HEK293 (cell line): Measurements from ENCODE around the gene H2BK1.

Experiments
- EGR2 ChIP-seq: fragments of 450-650 bp; formaldehyde crosslinking; IDR thresholded peaks from 2 replicates; pipeline ENCODE4 v1.5.1; 2016; ENCODE audit warnings: low read depth, missing biosample characterization, missing genetic modification characterization
- GLI2 ChIP-seq: fragments of 450-650 bp; formaldehyde crosslinking; IDR thresholded peaks from 2 replicates; pipeline ENCODE4; 2017; ENCODE audit warnings: missing biosample characterization, missing genetic modification characterization, low read depth, borderline replicate concordance
- KLF16 ChIP-seq: fragments of 450-650 bp; formaldehyde crosslinking; IDR thresholded peaks from 2 replicates; pipeline ENCODE4 v1.5.1; 2017; ENCODE audit warnings: missing biosample characterization, missing genetic modification characterization
- MEIS1 ChIP-seq: sonication (generic); formaldehyde crosslinking; IDR thresholded peaks from 2 replicates; pipeline ENCODE4 v1.8.1; 2022; ENCODE audit warnings: missing genetic modification reagents, mild to moderate bottlenecking, borderline replicate concordance
- OSR2 ChIP-seq: fragments of 450-650 bp; formaldehyde crosslinking; IDR thresholded peaks from 2 replicates; pipeline ENCODE4 v1.5.1; 2016; ENCODE audit warnings: missing biosample characterization, missing genetic modification characterization
- REPIN1 ChIP-seq: fragments of 450-650 bp; formaldehyde crosslinking; IDR thresholded peaks from 2 replicates; pipeline ENCODE4 v1.5.1; 2017; ENCODE audit warnings: missing biosample characterization, missing genetic modification characterization, low read depth
- REST ChIP-seq: fragments of 450-650 bp; formaldehyde crosslinking; IDR thresholded peaks from 2 replicates; pipeline ENCODE4 v1.5.1; 2016; ENCODE audit warnings: missing biosample characterization, missing genetic modification characterization
- SP2 ChIP-seq: fragments of 450-650 bp; formaldehyde crosslinking; IDR thresholded peaks from 2 replicates; pipeline ENCODE4 v1.5.1; 2016; ENCODE audit warnings: missing biosample characterization, missing genetic modification characterization
- TSHZ1 ChIP-seq: fragments of 450-650 bp; formaldehyde crosslinking; IDR thresholded peaks from 2 replicates; pipeline ENCODE4 v1.5.1; 2016; ENCODE audit warnings: missing biosample characterization, missing genetic modification characterization, borderline replicate concordance
- ZFP41 ChIP-seq: fragments of 450-650 bp; formaldehyde crosslinking; IDR thresholded peaks from 2 replicates; pipeline ENCODE4 v1.5.1; 2016; ENCODE audit warnings: missing biosample characterization, missing genetic modification characterization, borderline replicate concordance
- ZNF114 ChIP-seq: fragments of 450-650 bp; formaldehyde crosslinking; IDR thresholded peaks from 2 replicates; pipeline ENCODE4 v1.5.0; 2017; ENCODE audit warnings: missing biosample characterization, missing genetic modification characterization
- ZNF169 ChIP-seq: fragments of 450-650 bp; formaldehyde crosslinking; IDR thresholded peaks from 2 replicates; pipeline ENCODE4 v1.5.1; 2016; ENCODE audit warnings: missing biosample characterization, missing genetic modification characterization
- ZNF354C ChIP-seq: fragments of 450-650 bp; formaldehyde crosslinking; IDR thresholded peaks from 2 replicates; pipeline ENCODE4 v1.5.1; 2016; ENCODE audit warnings: missing biosample characterization, missing genetic modification characterization, low read depth, borderline replicate concordance
- ZNF416 ChIP-seq: fragments of 450-650 bp; formaldehyde crosslinking; IDR thresholded peaks from 2 replicates; pipeline ENCODE4 v1.5.1; 2016; ENCODE audit warnings: missing biosample characterization, missing genetic modification characterization
- ZNF514 ChIP-seq: fragments of 450-650 bp; formaldehyde crosslinking; IDR thresholded peaks from 2 replicates; pipeline ENCODE4 v1.5.1; 2016; ENCODE audit warnings: missing biosample characterization, missing genetic modification characterization
- ZNF530 ChIP-seq: fragments of 450-650 bp; formaldehyde crosslinking; IDR thresholded peaks from 2 replicates; pipeline ENCODE4 v1.5.1; 2016; ENCODE audit warnings: low read depth, missing biosample characterization, missing genetic modification characterization
- ZNF561 ChIP-seq: fragments of 450-650 bp; IDR thresholded peaks from 2 replicates; pipeline ENCODE4 v1.5.1; 2018; ENCODE audit warnings: missing biosample characterization, missing genetic modification characterization, borderline replicate concordance
- ZNF600 ChIP-seq: fragments of 450-650 bp; formaldehyde crosslinking; IDR thresholded peaks from 2 replicates; pipeline ENCODE4 v1.5.1; 2016; ENCODE audit warnings: missing biosample characterization, missing genetic modification characterization
- ZNF629 ChIP-seq: fragments of 450-650 bp; formaldehyde crosslinking; IDR thresholded peaks from 2 replicates; pipeline ENCODE4 v1.5.1; 2017; ENCODE audit warnings: missing biosample characterization, missing genetic modification characterization
- ZNF837 ChIP-seq: fragments of 450-650 bp; formaldehyde crosslinking; IDR thresholded peaks from 2 replicates; pipeline ENCODE4 v1.5.1; 2016; ENCODE audit warnings: missing biosample characterization, missing genetic modification characterization
- TF ChIP-seq, protein P1 (sequence below): fragments of 450-650 bp; formaldehyde crosslinking; IDR thresholded peaks from 2 replicates; pipeline ENCODE4 v1.5.1; 2017; ENCODE audit warnings: missing biosample characterization, missing genetic modification characterization
- TF ChIP-seq, protein P2 (sequence below): fragments of 450-650 bp; formaldehyde crosslinking; optimal IDR thresholded peaks from 2 replicates; pipeline ENCODE3; 2016; ENCODE audit warnings: missing biosample characterization, mild to moderate bottlenecking, missing genetic modification characterization
- TF ChIP-seq, protein P3 (sequence below): fragments of 450-650 bp; formaldehyde crosslinking; IDR thresholded peaks from 2 replicates; pipeline ENCODE4 v1.5.1; 2017; ENCODE audit warnings: missing biosample characterization, missing genetic modification characterization
- TF ChIP-seq, protein P4 (sequence below): fragments of 450-650 bp; formaldehyde crosslinking; IDR thresholded peaks from 2 replicates; pipeline ENCODE4 v1.5.1; 2017; ENCODE audit warnings: missing biosample characterization, missing genetic modification characterization

H2BK1 gene

GRCh38 chr7:151226875-151227782 lies 16.8 kb upstream of the H2BK1 start, which contains the start of gene ABCF2 (continued):
- TF ChIP-seq ZNF837 (tag by site-specific recombination) (no peak), EGR2 (tag by site-specific recombination) (0 out of 2 replicates have a peak, but pooled peaks have one; percentile 16), ZNF169 (tag by site-specific recombination) (no peak), REST (tag by site-specific recombination) (0 out of 2 replicates have a peak, but pooled peaks have one; percentile 24), ZNF561 (tag by site-specific recombination) (0 out of 2 replicates have a peak, but pooled peaks have one; percentile 11), TSHZ1 (no peak), SP2 (tag by site-specific recombination) (peak; percentile 94), MEIS1 (no peak), REPIN1 (tag by site-specific recombination) (no peak; the same call in 1 of the 2 replicates), ZNF600 (tag by site-specific recombination) (peak; percentile 79; the same call in 1 of the 2 replicates), ZNF514 (tag by site-specific recombination) (no peak), ZNF354C (no peak), ZNF530 (tag by site-specific recombination) (no peak), ZNF629 (peak; percentile 80), ZNF416 (no peak), KLF16 (peak; percentile 48; the same call in 1 of the 2 replicates), OSR2 (tag by site-specific recombination) (no peak), GLI2 (tag by site-specific recombination) (no peak), ZNF114 (no peak), ZFP41 (no peak)
- TF ChIP-seq, protein P1, sequence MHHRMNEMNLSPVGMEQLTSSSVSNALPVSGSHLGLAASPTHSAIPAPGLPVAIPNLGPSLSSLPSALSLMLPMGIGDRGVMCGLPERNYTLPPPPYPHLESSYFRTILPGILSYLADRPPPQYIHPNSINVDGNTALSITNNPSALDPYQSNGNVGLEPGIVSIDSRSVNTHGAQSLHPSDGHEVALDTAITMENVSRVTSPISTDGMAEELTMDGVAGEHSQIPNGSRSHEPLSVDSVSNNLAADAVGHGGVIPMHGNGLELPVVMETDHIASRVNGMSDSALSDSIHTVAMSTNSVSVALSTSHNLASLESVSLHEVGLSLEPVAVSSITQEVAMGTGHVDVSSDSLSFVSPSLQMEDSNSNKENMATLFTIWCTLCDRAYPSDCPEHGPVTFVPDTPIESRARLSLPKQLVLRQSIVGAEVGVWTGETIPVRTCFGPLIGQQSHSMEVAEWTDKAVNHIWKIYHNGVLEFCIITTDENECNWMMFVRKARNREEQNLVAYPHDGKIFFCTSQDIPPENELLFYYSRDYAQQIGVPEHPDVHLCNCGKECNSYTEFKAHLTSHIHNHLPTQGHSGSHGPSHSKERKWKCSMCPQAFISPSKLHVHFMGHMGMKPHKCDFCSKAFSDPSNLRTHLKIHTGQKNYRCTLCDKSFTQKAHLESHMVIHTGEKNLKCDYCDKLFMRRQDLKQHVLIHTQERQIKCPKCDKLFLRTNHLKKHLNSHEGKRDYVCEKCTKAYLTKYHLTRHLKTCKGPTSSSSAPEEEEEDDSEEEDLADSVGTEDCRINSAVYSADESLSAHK (tag by site-specific recombination), result peak; percentile 94
- TF ChIP-seq, protein P2, sequence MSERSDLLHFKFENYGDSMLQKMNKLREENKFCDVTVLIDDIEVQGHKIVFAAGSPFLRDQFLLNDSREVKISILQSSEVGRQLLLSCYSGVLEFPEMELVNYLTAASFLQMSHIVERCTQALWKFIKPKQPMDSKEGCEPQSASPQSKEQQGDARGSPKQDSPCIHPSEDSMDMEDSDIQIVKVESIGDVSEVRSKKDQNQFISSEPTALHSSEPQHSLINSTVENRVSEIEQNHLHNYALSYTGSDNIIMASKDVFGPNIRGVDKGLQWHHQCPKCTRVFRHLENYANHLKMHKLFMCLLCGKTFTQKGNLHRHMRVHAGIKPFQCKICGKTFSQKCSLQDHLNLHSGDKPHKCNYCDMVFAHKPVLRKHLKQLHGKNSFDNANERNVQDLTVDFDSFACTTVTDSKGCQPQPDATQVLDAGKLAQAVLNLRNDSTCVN (tag by site-specific recombination), result peak; percentile 83
- TF ChIP-seq, protein P3, sequence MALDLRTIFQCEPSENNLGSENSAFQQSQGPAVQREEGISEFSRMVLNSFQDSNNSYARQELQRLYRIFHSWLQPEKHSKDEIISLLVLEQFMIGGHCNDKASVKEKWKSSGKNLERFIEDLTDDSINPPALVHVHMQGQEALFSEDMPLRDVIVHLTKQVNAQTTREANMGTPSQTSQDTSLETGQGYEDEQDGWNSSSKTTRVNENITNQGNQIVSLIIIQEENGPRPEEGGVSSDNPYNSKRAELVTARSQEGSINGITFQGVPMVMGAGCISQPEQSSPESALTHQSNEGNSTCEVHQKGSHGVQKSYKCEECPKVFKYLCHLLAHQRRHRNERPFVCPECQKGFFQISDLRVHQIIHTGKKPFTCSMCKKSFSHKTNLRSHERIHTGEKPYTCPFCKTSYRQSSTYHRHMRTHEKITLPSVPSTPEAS (tag by site-specific recombination), result no peak; the same call in 1 of the 2 replicates
- TF ChIP-seq, protein P4, sequence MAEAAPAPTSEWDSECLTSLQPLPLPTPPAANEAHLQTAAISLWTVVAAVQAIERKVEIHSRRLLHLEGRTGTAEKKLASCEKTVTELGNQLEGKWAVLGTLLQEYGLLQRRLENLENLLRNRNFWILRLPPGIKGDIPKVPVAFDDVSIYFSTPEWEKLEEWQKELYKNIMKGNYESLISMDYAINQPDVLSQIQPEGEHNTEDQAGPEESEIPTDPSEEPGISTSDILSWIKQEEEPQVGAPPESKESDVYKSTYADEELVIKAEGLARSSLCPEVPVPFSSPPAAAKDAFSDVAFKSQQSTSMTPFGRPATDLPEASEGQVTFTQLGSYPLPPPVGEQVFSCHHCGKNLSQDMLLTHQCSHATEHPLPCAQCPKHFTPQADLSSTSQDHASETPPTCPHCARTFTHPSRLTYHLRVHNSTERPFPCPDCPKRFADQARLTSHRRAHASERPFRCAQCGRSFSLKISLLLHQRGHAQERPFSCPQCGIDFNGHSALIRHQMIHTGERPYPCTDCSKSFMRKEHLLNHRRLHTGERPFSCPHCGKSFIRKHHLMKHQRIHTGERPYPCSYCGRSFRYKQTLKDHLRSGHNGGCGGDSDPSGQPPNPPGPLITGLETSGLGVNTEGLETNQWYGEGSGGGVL, result peak; percentile 97
